Measurements from ENCODE around the gene CAVIN4.

CAVIN4 gene

GRCh38 chr9:100623969-100624368, 46.1 kb downstream of the CAVIN4 start:
- H3K4me3 ChIP-seq (ENCODE audit: low read length) = no peak overlapping the region
- TF ChIP-seq CTCF (IDR thresholded peaks at IDR 0.05; ENCODE audit: insufficient read depth, low read depth, low read length, missing control alignments) = no peak
- DNase-seq (ENCODE audit: low read depth) = no peak

GRCh38 chr9:100626949-100627348, 49.1 kb downstream of the CAVIN4 start:
- no peak overlapping the region for H3K4me3 ChIP-seq (ENCODE audit: low read length)
- no peak for DNase-seq (ENCODE audit: low read depth)
- TF ChIP-seq CTCF (IDR thresholded peaks at IDR 0.05; ENCODE audit: insufficient read depth, low read depth, low read length, missing control alignments) = no peak

GRCh38 chr9:100637787-100638186, 59.9 kb downstream of the CAVIN4 start:
- no peak overlapping the region for H3K4me3 ChIP-seq (ENCODE audit: low read length)
- no peak for DNase-seq (ENCODE audit: low read depth)
- no peak for TF ChIP-seq CTCF (IDR thresholded peaks at IDR 0.05; ENCODE audit: insufficient read depth, low read depth, low read length, missing control alignments)
